SH-SY5Y (cell line): ENCODE measurements around the gene NMNAT2.

Source experiments
- GATA2 ChIP-seq: IDR thresholded peaks from 2 replicates; pipeline ENCODE4 v1.6.1; 2011; ENCODE audit warnings: mild to moderate bottlenecking, low read depth, low read length
- GATA3 ChIP-seq: IDR thresholded peaks from 2 replicates; pipeline ENCODE4 v1.6.1; 2011; ENCODE audit warnings: low read depth, mild to moderate bottlenecking, low read length, moderate library complexity

Gene NMNAT2

GRCh38 chr1:183243161-183244050 is 174.8 kb downstream of the NMNAT2 start:
- TF ChIP-seq GATA2 (no peak), GATA3 (no peak)

DNA sequence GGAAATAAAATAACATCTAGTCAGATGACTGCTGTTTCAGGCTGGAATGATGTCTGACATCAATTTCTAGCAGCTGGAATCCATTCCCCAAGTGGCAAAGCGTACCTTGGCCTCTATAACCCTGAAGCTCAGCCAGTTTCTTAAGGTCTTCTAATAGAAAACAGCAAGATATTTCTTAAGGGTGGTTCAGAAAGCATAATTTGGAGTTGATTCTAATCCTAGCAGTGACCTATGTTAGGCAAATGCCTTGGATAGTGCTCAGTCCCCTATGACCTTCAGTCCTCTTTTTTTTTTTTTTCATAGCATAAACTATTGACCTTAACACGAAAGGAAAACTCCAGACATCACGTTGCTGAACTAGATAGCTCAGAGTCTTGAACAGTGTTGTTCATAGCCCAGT is 175.6 kb downstream of the NMNAT2 start:
- TF ChIP-seq GATA2 (no peak), GATA3 (no peak)

GRCh38 chr1:183241471-183241870 is 176.7 kb downstream of the NMNAT2 start:
- TF ChIP-seq GATA3 (no peak), GATA2 (no peak)

GRCh38 chr1:183240526-183240825 is 177.7 kb downstream of the NMNAT2 start:
- TF ChIP-seq GATA3 (no peak), GATA2 (no peak)

- TF ChIP-seq GATA2 = no peak
- TF ChIP-seq GATA3 = no peak
These were observed 178.2 kb downstream of the NMNAT2 start for GRCh38 chr1:183239793-183240525.

GRCh38 chr1:183239220-183239742 is 178.9 kb downstream of the NMNAT2 start:
- no peak for TF ChIP-seq GATA2
- TF ChIP-seq GATA3 = no peak

- no peak for TF ChIP-seq GATA2
- no peak for TF ChIP-seq GATA3
These were observed 180.1 kb downstream of the NMNAT2 start for GRCh38 chr1:183238071-183238470.

GRCh38 chr1:183237046-183237445 is 181.1 kb downstream of the NMNAT2 start:
- TF ChIP-seq GATA2 (no peak), GATA3 (no peak)

DNA sequence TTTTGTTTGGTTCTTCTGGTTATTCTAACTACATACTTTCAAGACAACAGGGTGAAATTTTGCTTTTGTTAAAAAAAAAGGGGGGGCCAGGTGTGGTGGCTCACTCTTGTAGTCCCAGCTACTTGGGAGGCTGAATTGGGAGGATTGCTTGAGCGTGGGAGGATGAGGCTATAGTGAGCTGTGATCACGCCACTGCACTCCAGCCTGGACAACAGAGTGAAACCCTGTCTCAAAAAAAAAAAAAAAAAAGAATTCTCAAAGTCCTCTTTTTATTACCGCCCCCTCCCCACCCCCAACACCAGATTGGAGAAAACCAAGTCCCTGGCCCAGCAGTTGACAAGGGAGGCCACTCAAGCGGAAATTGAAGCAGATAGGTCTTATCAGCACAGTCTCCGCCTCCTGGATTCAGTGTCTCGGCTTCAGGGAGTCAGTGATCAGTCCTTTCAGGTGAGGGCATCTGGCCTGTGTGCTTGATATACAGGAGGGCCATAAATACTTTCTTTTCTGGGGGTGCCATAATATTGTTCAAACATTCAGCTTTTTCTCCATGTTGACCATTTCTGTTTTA is 181.9 kb downstream of the NMNAT2 start:
- TF ChIP-seq GATA3 (no peak), GATA2 (no peak)

DNA sequence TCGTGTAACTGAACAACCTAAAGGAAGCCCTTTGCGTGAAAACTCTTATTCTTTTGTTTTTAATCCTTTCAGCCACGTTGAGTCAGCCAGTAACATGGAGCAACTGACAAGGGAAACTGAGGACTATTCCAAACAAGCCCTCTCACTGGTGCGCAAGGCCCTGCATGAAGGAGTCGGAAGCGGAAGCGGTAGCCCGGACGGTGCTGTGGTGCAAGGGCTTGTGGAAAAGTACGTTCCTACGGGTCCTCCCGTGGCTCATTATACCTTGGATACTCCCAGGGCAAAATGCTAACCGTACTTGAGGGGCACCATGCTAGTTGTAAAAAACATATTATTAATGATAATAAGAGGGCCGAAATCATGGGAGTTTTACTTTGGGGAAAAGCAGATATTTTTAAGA is 182.7 kb downstream of the NMNAT2 start:
- TF ChIP-seq GATA2 (no peak), GATA3 (no peak)

- no peak for TF ChIP-seq GATA2
- TF ChIP-seq GATA3 = no peak
These were observed 183.3 kb downstream of the NMNAT2 start for GRCh38 chr1:183234660-183235476.

GRCh38 chr1:183233113-183233512 is 185.1 kb downstream of the NMNAT2 start:
- no peak for TF ChIP-seq GATA3
- TF ChIP-seq GATA2 = no peak

DNA sequence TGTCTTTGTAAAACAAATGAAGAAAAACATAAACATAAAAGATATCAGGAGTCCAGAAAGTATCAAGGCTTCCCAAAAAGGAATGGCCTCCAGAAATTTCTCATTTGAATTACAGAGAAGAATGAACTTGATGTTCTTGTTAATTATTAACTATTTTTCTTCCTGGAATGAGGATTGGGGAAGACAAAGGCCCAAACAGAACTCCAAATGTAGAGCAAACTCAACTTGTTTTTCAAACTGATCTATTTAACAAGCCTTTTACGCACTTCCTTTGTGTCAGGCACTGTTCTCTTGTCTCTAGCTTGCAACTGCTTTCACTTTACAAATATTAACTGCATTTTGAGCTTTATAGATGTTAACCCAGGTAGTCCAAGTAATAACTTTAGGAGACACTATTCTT is 186.6 kb downstream of the NMNAT2 start:
- no peak for TF ChIP-seq GATA2
- TF ChIP-seq GATA3 = no peak

DNA sequence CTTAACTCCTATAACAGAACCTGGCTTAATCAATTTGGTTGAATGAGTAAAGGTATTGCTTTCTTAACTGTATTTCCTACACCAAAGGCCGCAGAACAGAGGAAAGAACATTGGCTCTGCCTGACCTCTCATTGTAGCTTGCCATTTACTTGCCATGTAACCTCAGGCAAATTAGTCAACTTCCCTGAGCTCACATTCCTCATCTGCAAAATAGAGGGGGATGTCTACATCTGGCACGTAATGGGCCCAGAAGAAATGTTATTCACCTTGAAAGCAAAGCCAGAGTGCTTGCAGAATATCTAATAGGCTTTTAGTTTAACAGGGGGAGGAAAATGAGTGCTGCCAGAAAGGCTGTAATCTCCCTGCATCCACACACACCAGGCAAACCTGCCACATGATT is 187.8 kb downstream of the NMNAT2 start:
- no peak for TF ChIP-seq GATA3
